IMR-90 (cell line): ENCODE data around the gene SIAH1. TPM values are rescaled to one million over a fixed set of nuclear protein-coding genes. Genes with fewer than 3 reads are reported as not detected.

Experiments
- ATAC-seq: fragments of 200-7000 bp; cut with Tn5 transposase; 2 replicates; pipeline ENCODE4 v1.9.1; 2020; ENCODE audit warnings: low read depth, mild to moderate bottlenecking, moderate library complexity
- BruUV-seq: library from RNA; stranded (reverse); fragments of 400-500 nt; replicated peaks from 2 replicates; lab custom pipeline; 2021; lab: Mats Ljungman, UMichigan
- CTCF ChIA-PET: fragments of 300-600 bp; formaldehyde crosslinking; extraction: SDS; loops from one replicate; lab custom pipeline; 2021; ENCODE audit warnings: antibody characterized with exemption; lab: Yijun Ruan, JAX
- POLR2A ChIA-PET: fragments of 300-600 bp; sonication (Branson Sonifier 250); formaldehyde crosslinking; loops from one replicate; lab custom pipeline; 2022; ENCODE audit warnings: antibody characterized with exemption; ENCODE audit not compliant: unreplicated experiment; lab: Charles Lee
- DNase-seq: peaks from one replicate; pipeline ENCODE4 v3.0.0; 2013
- H2AFZ ChIP-seq: replicated peaks from 2 replicates; pipeline ENCODE3; 2013; ENCODE audit warnings: low read length, mild to moderate bottlenecking; ENCODE audit not compliant: poor library complexity
- H2AK5ac ChIP-seq: 2 replicates; pipeline ENCODE4 v1.6.1; 2013; ENCODE audit warnings: low read depth, low read length, inconsistent platforms
- H2AK9ac ChIP-seq: replicated peaks from 2 replicates; pipeline ENCODE3; 2013; ENCODE audit warnings: mild to moderate bottlenecking, low read depth, low read length, moderate library complexity; ENCODE audit not compliant: poor library complexity
- H2BK120ac ChIP-seq: 2 replicates; pipeline ENCODE4 v1.6.1; 2013; ENCODE audit warnings: low read depth, low read length, inconsistent platforms
- H2BK15ac ChIP-seq: 3 replicates; pipeline ENCODE4 v1.6.1; 2013; ENCODE audit warnings: low read depth, low read length, inconsistent platforms
- H2BK20ac ChIP-seq: 2 replicates; pipeline ENCODE4 v1.6.1; 2013; ENCODE audit warnings: low read depth, mild to moderate bottlenecking, inconsistent platforms, low read length, moderate library complexity
- H2BK5ac ChIP-seq: 2 replicates; pipeline ENCODE4 v1.6.1; 2013; ENCODE audit warnings: mild to moderate bottlenecking, low read depth, low read length, inconsistent platforms; ENCODE audit not compliant: poor library complexity, severe bottlenecking
- H3K14ac ChIP-seq: replicated peaks from 2 replicates; pipeline ENCODE4 v1.6.1; 2013; ENCODE audit warnings: low read depth, low read length, inconsistent platforms
- H3K18ac ChIP-seq: 2 replicates; pipeline ENCODE4 v1.6.1; 2013; ENCODE audit warnings: low read depth, low read length, control low read depth
- H3K23ac ChIP-seq: 2 replicates; pipeline ENCODE4 v1.6.1; 2013; ENCODE audit warnings: low read depth, low read length, inconsistent platforms
- H3K27ac ChIP-seq: 2 replicates; pipeline ENCODE4 v1.5.1; 2013; ENCODE audit warnings: mild to moderate bottlenecking, control low read depth, low read length; ENCODE audit not compliant: insufficient read depth
- H3K27me3 ChIP-seq: 2 replicates; pipeline ENCODE4 v1.6.1; 2013; ENCODE audit warnings: low read length; ENCODE audit not compliant: control insufficient read depth, insufficient read depth
- H3K36me3 ChIP-seq: 2 replicates; pipeline ENCODE4 v1.6.1; 2013; ENCODE audit warnings: low read length, mixed read lengths; ENCODE audit not compliant: control insufficient read depth, insufficient read depth
- H3K4ac ChIP-seq: 2 replicates; pipeline ENCODE4 v1.6.1; 2013; ENCODE audit warnings: low read depth, low read length, inconsistent platforms
- H3K4me1 ChIP-seq: 2 replicates; pipeline ENCODE4 v1.6.1; 2013; ENCODE audit warnings: low read length, mixed read lengths; ENCODE audit not compliant: control insufficient read depth, insufficient read depth
- H3K4me2 ChIP-seq: 2 replicates; pipeline ENCODE4 v1.6.1; 2013; ENCODE audit warnings: low read depth, mild to moderate bottlenecking, control low read depth, low read length, moderate library complexity
- H3K4me3 ChIP-seq: 2 replicates; pipeline ENCODE4 v1.5.1; 2013; ENCODE audit warnings: low read depth, mild to moderate bottlenecking, control low read depth, low read length, moderate library complexity; ENCODE audit not compliant: insufficient read depth
- H3K56ac ChIP-seq: 2 replicates; pipeline ENCODE4 v1.6.1; 2013; ENCODE audit warnings: low read length, inconsistent platforms; ENCODE audit not compliant: insufficient read depth; ENCODE audit errors: extremely low read depth
- H3K79me1 ChIP-seq, 2 experiments: 2 replicates each; pipeline ENCODE4 v1.6.1; 2013; ENCODE audit warnings: low read length in 2 of 2, inconsistent platforms in 1 of 2, low read depth in 1 of 2
- H3K9ac ChIP-seq: 2 replicates; pipeline ENCODE4 v1.6.1; 2013; ENCODE audit warnings: low read depth, low read length, control low read depth
- H3K9me1 ChIP-seq: 2 replicates; pipeline ENCODE4 v1.6.1; 2013; ENCODE audit warnings: low read length, inconsistent platforms; ENCODE audit not compliant: insufficient read depth
- H3K9me3 ChIP-seq: 2 replicates; pipeline ENCODE4 v1.6.1; 2013; ENCODE audit warnings: low read length; ENCODE audit not compliant: control insufficient read depth, insufficient read depth
- H4K20me1 ChIP-seq: 2 replicates; pipeline ENCODE4 v1.6.1; 2013; ENCODE audit warnings: low read length, inconsistent platforms; ENCODE audit not compliant: insufficient read depth
- H4K5ac ChIP-seq: 2 replicates; pipeline ENCODE4 v1.6.1; 2013; ENCODE audit warnings: mild to moderate bottlenecking, low read depth, low read length, control low read depth
- H4K8ac ChIP-seq, 2 experiments: 2 replicates each; pipeline ENCODE4 v1.6.1; 2013; ENCODE audit warnings: low read depth in 2 of 2, low read length in 2 of 2, control low read depth in 1 of 2, inconsistent platforms in 1 of 2
- H4K91ac ChIP-seq: 2 replicates; pipeline ENCODE4 v1.6.1; 2013; ENCODE audit warnings: low read depth, low read length, inconsistent platforms; ENCODE audit not compliant: insufficient read depth
- ELK1 ChIP-seq: fragments of 150-350 bp; IDR thresholded peaks from 2 replicates; pipeline ENCODE4 v1.6.1; 2016; ENCODE audit warnings: low read depth, mild to moderate bottlenecking, low read length, moderate library complexity, borderline replicate concordance
- FOS ChIP-seq: fragments of 150-350 bp; IDR thresholded peaks from 2 replicates; pipeline ENCODE4 v1.6.1; 2016; ENCODE audit warnings: low read depth, low read length
- POLR2A ChIP-seq: IDR thresholded peaks from 2 replicates; pipeline ENCODE4 v1.6.1; 2012; ENCODE audit warnings: mild to moderate bottlenecking, low read depth, low read length
- RCOR1 ChIP-seq: IDR thresholded peaks from 2 replicates; pipeline ENCODE4 v1.6.1; 2012; ENCODE audit warnings: mild to moderate bottlenecking, low read length, improper control_type of control experiment; ENCODE audit not compliant: insufficient replicate concordance
- WGBS, 2 experiments: methylation state at CpG; one replicate each; pipeline versions ENCODE4 v1.1.5 to v1.1.7; 2013; ENCODE audit warnings: missing lambda C conversion rate in 2 of 2; ENCODE audit not compliant: insufficient read length in 1 of 2; ENCODE audit errors: extremely low coverage in 2 of 2; 5-methylcytosine and 5-hydroxymethylcytosine counted together
- dilution Hi-C: fragments of 300-500 bp; cut with HindIII; formaldehyde crosslinking; loops from one replicate; pipeline ENCODE4 v1.14.3; 2018; ENCODE audit warnings: low sequenced_read_pairs; ENCODE audit not compliant: unreplicated experiment
- in situ Hi-C: fragments of 300-500 bp; cut with MboI; formaldehyde crosslinking; loops from 3 replicates; pipeline ENCODE4 v1.14.3; 2019; ENCODE audit warnings: low sequenced_read_pairs, inconsistent platforms, mixed read lengths
- intact Hi-C: fragments of 100-400 bp; cut with micrococcal nuclease; formaldehyde crosslinking; loops from 2 replicates; pipeline ENCODE4 v1.10.0; 2022
- polyA plus RNA-seq, 3 experiments: library from polyadenylated mRNA; depleted of rRNA; stranded (reverse); fragments of >200 nt; gene quantifications; 2 replicates each; pipeline ENCODE4 v1.2.3, GENCODE V29; 2012; ENCODE audit warnings: low replicate concordance in 1 of 3
- total RNA-seq: library from RNA; depleted of rRNA; stranded (reverse); fragments of >200 nt; gene quantifications from 2 replicates; pipeline ENCODE4 v1.2.3, GENCODE V29; 2012

Gene SIAH1
- total and polyA plus RNA-seq, 2 of the 4 experiments (the other 2 are of a cell fraction): 10.3 to 17.7 TPM

- ChIA-PET CTCF (interaction anchor here (2.2 kb wide), 1 partner anchor 262 kb away, joined by 6 read pairs; no protein-coding TSS in a partner anchor), POLR2A (no interaction called here)
- ATAC-seq (no peak), DNase-seq (no peak)
- H3K36me3 ChIP-seq: peaks cover 14% of the 10 kb centered on the region
- TF ChIP-seq RCOR1 (no peak), FOS (no peak), POLR2A (no peak), ELK1 (no peak)
- H3K27ac ChIP-seq: no peak overlapping the region
- no peak overlapping the region for H3K9ac ChIP-seq
- H3K4me1 ChIP-seq: peaks cover 6% of the 10 kb centered on the region
- no peak overlapping the region for H2BK120ac ChIP-seq
- no peak overlapping the region for H2AK9ac ChIP-seq
- peaks cover 28 to 74% of the 10 kb centered on the region in 2 experiments for H3K79me1 ChIP-seq
- peaks cover 46% of the 10 kb centered on the region for H4K20me1 ChIP-seq
- H3K4ac ChIP-seq: no peak overlapping the region
- H3K27me3 ChIP-seq: no peaks in the 10 kb centered on the region
- no TSS peak for BruUV-seq
- no peak overlapping the region for H3K56ac ChIP-seq
- H2BK15ac ChIP-seq: no peak overlapping the region
- no peak overlapping the region for H3K14ac ChIP-seq
- H3K9me3 ChIP-seq: no peaks in the 10 kb centered on the region
- no peak overlapping the region for H4K5ac ChIP-seq
- H3K4me3 ChIP-seq: no peak overlapping the region
- in situ Hi-C loops (no loop called here), intact Hi-C loops (no loop called here), dilution Hi-C loops (no loop called here)
- no peak overlapping the region for H2BK20ac ChIP-seq
- H4K91ac ChIP-seq: no peak overlapping the region
- no peak overlapping the region for H3K18ac ChIP-seq
- no peak overlapping the region for H2BK5ac ChIP-seq
- H3K23ac ChIP-seq: no peak overlapping the region
- H3K9me1 ChIP-seq: peaks cover 25% of the 10 kb centered on the region
- no peak overlapping the region for H2AFZ ChIP-seq
- no peak overlapping the region for H2AK5ac ChIP-seq
- no peak overlapping the region for H4K8ac ChIP-seq
- H3K4me2 ChIP-seq: no peak overlapping the region
- WGBS, 2 experiments: 100% methylated on average over 1 of the region's 3 CpGs; no CpG with 5 or more reads in 1 of the 2 experiments
These were observed 24.2 kb downstream of the SIAH1 start for GRCh38 chr16:48361012-48361411.
